ENCODE results near the gene ARID1B. TPM values are rescaled to one million over a fixed set of nuclear protein-coding genes. Genes with fewer than 3 reads are reported as not detected.

Gene ARID1B
- total and polyA plus RNA-seq, 10 of the 15 experiments (the other 5 are each of a cell fraction or from before 2014, with no cell fraction given): 24.7 to 133 (median 54.6) TPM

GRCh38 chr6:157005940-157006339 is 228.8 kb downstream of the ARID1B start:
- DNase-seq (ENCODE audit: low read depth, low spot score): no peak
- 55% methylated on average over 2 of the region's 2 CpGs for WGBS (ENCODE audit: insufficient coverage, insufficient replicate concordance, low lambda C conversion rate, missing lambda C conversion rate)
- Histone ChIP-seq H3K79me2 (ENCODE audit: control insufficient read depth, insufficient read depth, low read length) (peaks cover 84% of the 10 kb centered on the region), H3K4me2 (ENCODE audit: control insufficient read depth, insufficient read depth) (no peak overlapping the region), H3K27me3 (replicated peaks in 1 of 2; ENCODE audit: control insufficient read depth in 2 of 2, insufficient read depth in 2 of 2, low read length in 1 of 2) (no peaks in the 10 kb centered on the region), H3K9ac (ENCODE audit: control insufficient read depth, insufficient read depth, low read length) (no peak overlapping the region), H3K4me3 (no peak overlapping the region), H3K36me3 (ENCODE audit: control insufficient read depth in 2 of 2, insufficient read depth in 2 of 2, low read length in 1 of 2) (no peaks in the 10 kb centered on the region; a peak in 2 of 4 replicates), H3K4me1 (ENCODE audit: control insufficient read depth, insufficient read depth, low read length) (peaks cover 7% of the 10 kb centered on the region), H4K20me1 (ENCODE audit: control insufficient read depth, insufficient read depth) (peaks cover 6% of the 10 kb centered on the region; the same call in 1 of the 2 replicates), H2AFZ (ENCODE audit: control insufficient read depth, low read depth, low read length) (no peak overlapping the region), H3K27ac (ENCODE audit: control insufficient read depth, insufficient read depth) (no peak overlapping the region), H3K9me3 (replicated peaks; ENCODE audit: control insufficient read depth, insufficient read depth, low read length) (no peaks in the 10 kb centered on the region)
- ChIA-PET POLR2A (no interaction called here), CTCF (interaction anchor here (0.7 to 1.3 kb wide), 3 partner anchors 8 to 16 kb away, joined by 3 to 5 read pairs (median 3); no protein-coding TSS in a partner anchor), RAD21 (ENCODE audit: unreplicated experiment) (no interaction called here), SMC1A (ENCODE audit: uncharacterized antibody, unreplicated experiment) (interaction anchor here (1.0 to 1.5 kb wide), 3 partner anchors 10 to 18 kb away, joined by 3 to 4 read pairs (median 3); no protein-coding TSS in a partner anchor)
- FAIRE-seq: no peak
- in situ Hi-C loops (cut with MboI) (no loop called here), intact Hi-C loops (cut with micrococcal nuclease; ENCODE audit: unreplicated experiment) (no loop called here)
- TF ChIP-seq TARDBP (IDR thresholded peaks at IDR 0.05; ENCODE audit: borderline replicate concordance): no peak
- no peak for TF ChIP-seq NBN (IDR thresholded peaks at IDR 0.05)
- no peak for TF ChIP-seq SIN3A (IDR thresholded peaks at IDR 0.05; ENCODE audit: low read depth, low read length)
- no peak for TF ChIP-seq BRCA1 (IDR thresholded peaks at IDR 0.05; ENCODE audit: low read depth, low read length)
- no peak for TF ChIP-seq NFXL1 (IDR thresholded peaks at IDR 0.05; ENCODE audit: borderline replicate concordance)
- no peak for TF ChIP-seq EED (IDR thresholded peaks at IDR 0.05; ENCODE audit: low read depth)
- TF ChIP-seq LARP7 (IDR thresholded peaks at IDR 0.05): no peak
- no peak for TF ChIP-seq ESRRA (IDR thresholded peaks at IDR 0.05; ENCODE audit: low read length)
- no peak for TF ChIP-seq RELB (IDR thresholded peaks at IDR 0.05; ENCODE audit: low read depth)
- TF ChIP-seq HDGF (IDR thresholded peaks at IDR 0.05): no peak
- TF ChIP-seq NKRF (conservative IDR thresholded peaks at IDR 0.05): no peak
- no TSS peak for BruUV-seq (replicated peaks)
- ATAC-seq: no peak

Data from GM12878 (cell line).